ENCODE measurements around the gene ZCCHC9.

The ZCCHC9 gene

DNA sequence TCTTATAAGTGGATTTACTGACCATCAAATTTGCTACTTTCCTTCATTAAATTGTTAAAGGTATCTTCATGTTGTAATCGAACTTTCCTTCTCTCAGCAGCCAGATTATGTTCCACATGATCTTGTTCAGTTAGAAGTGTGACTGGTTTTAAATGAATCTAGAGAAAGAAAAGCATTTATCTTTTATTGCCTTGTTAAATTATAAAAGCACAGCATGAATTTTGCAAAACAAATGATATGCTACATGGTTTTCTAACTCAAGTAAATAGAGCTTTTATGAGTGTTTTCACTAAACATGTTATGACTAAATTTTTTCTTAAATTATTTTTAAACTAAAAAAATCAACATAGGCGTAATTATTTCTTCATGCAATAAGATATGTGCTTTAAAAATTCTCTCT, 58.5 kb downstream of the ZCCHC9 start:
- DNase-seq, result no peak

DNA sequence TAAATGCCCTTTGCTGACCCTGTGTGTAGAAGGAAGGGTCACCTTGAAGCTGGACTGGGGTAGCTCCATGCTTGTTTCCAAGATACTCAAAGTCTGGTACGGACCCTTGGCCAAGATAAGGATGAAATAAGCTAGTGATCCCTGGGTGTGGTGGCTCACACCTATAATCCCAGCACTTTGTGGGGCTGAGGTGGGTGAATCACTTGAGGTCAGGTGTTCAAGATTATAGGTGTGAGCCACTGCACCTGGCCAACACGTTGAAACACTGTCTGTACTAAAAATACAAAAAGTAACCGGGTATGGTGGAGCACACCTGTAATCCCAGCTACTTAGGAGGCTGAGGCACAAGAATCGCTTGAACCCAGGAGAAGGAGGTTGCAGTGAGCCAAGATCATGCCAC, 59.3 kb downstream of the ZCCHC9 start:
- DNase-seq, result no peak

DNA sequence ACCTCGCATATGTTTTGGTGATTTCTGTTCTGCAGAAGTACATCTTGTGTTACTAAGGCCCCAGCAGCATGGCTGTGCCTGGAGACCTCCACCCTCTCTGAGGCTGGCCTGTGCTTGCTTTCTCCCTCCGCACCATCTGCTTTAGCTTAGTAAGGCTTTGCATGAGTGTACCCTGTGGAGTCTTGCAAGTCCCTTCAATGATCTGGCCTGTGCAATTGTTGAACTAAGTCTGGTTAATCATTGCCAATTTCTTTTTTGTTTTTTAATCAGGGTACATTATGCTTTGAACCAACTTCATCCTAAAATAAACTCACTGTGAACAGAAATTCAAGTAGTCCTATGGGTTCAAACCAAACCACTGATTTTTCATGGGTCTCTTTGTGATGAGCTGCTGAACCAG, 60.2 kb downstream of the ZCCHC9 start:
- no peak for DNase-seq
